Bronchial epithelial cell (primary cell): ENCODE measurements around the gene CD83. TPM values are rescaled to one million over a fixed set of nuclear protein-coding genes. Genes with fewer than 3 reads are reported as not detected.

Source experiments
- DNase-seq: peaks from one replicate; pipeline ENCODE4 v3.0.0-alpha.2; 2010; ENCODE audit warnings: low read depth
- FAIRE-seq: peaks from 2 replicates; lab custom pipeline; 2011; peaks lifted over from hg19 to GRCh38; lab: Jason Lieb, UNC
- H3K27me3 ChIP-seq: 2 replicates; pipeline ENCODE4 v1.5.1; 2011; ENCODE audit warnings: low read length; ENCODE audit not compliant: control insufficient read depth, insufficient read depth
- H3K36me3 ChIP-seq: 2 replicates; pipeline ENCODE4 v1.5.1; 2011; ENCODE audit warnings: low read length; ENCODE audit not compliant: control insufficient read depth, insufficient read depth
- H3K4me3 ChIP-seq: 2 replicates; pipeline ENCODE4 v1.5.1; 2011; ENCODE audit warnings: mild to moderate bottlenecking, low read depth, low read length, control low read depth
- total RNA-seq: library from RNA; depleted of rRNA; stranded (reverse); fragments of >200 nt; gene quantifications from 2 replicates; pipeline ENCODE4 v1.2.1, GENCODE V29; 2014
- TF ChIP-seq, protein P1 (sequence below): IDR thresholded peaks from 2 replicates; pipeline ENCODE4 v1.5.1; 2011; ENCODE audit warnings: mild to moderate bottlenecking, moderate library complexity, low read length, control low read depth, inconsistent platforms; ENCODE audit not compliant: insufficient read depth, severe bottlenecking

The CD83 gene
- total RNA-seq, 1 donor from 2014 or later, result 0.53 TPM

DNA sequence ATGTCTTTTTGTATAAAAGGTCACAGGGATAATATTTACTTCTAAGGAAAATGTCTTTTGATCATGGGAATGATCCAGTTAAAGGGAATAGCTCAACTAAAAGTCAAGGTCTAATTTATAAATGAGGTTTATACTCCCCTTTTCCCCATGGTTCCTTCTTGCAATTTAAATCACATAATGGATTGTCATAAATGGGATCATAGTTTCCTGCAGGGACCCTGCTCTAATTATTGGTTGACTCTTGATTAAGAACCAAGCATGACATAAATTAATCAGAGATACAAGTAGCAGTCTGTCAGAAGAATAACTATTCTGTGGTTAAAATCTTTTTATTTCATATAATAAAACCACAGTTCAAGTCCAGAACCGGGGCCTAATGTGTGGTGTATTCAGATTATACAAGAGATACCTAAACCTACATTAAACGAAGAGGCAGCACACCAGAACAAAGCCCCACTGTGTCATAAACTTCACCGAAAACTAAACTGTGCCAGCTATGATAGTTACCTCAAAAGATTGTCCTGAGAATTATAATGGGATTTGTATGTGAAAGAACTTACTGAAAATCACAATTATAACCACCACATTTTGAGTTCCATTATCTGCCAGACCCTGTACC, 43.0 kb upstream of the CD83 start:
- H3K4me3 ChIP-seq, result no peak overlapping the region
- no peaks in the 10 kb centered on the region for H3K27me3 ChIP-seq
- H3K36me3 ChIP-seq, result no peaks in the 10 kb centered on the region
- no peak for FAIRE-seq
- DNase-seq, result no peak
- TF ChIP-seq, protein P1, sequence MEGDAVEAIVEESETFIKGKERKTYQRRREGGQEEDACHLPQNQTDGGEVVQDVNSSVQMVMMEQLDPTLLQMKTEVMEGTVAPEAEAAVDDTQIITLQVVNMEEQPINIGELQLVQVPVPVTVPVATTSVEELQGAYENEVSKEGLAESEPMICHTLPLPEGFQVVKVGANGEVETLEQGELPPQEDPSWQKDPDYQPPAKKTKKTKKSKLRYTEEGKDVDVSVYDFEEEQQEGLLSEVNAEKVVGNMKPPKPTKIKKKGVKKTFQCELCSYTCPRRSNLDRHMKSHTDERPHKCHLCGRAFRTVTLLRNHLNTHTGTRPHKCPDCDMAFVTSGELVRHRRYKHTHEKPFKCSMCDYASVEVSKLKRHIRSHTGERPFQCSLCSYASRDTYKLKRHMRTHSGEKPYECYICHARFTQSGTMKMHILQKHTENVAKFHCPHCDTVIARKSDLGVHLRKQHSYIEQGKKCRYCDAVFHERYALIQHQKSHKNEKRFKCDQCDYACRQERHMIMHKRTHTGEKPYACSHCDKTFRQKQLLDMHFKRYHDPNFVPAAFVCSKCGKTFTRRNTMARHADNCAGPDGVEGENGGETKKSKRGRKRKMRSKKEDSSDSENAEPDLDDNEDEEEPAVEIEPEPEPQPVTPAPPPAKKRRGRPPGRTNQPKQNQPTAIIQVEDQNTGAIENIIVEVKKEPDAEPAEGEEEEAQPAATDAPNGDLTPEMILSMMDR, result no peak

DNA sequence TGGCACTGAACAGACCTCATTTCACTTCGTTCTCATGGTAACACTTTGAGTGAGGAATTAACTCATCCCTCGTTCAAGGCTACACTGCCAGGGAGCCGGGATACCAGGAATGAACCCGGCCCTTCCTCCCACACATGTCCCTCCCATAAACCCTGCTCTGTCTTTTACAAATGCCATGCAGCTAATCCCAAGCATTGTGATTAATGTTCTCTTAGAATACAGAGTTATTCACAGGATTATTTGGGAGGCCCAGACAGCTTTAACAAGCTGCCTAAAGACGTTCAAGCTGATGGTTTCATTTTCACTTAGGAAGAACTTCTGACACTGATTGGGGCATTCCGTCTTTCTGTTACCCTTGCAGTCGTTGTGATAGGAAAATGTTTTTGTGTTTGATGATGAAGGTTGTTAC, 42.5 kb upstream of the CD83 start:
- TF ChIP-seq, protein P1, result no peak
- H3K4me3 ChIP-seq, result no peak overlapping the region
- no peak for FAIRE-seq
- peak; percentile 35 for DNase-seq
- H3K27me3 ChIP-seq, result no peaks in the 10 kb centered on the region
- H3K36me3 ChIP-seq, result no peaks in the 10 kb centered on the region

DNA sequence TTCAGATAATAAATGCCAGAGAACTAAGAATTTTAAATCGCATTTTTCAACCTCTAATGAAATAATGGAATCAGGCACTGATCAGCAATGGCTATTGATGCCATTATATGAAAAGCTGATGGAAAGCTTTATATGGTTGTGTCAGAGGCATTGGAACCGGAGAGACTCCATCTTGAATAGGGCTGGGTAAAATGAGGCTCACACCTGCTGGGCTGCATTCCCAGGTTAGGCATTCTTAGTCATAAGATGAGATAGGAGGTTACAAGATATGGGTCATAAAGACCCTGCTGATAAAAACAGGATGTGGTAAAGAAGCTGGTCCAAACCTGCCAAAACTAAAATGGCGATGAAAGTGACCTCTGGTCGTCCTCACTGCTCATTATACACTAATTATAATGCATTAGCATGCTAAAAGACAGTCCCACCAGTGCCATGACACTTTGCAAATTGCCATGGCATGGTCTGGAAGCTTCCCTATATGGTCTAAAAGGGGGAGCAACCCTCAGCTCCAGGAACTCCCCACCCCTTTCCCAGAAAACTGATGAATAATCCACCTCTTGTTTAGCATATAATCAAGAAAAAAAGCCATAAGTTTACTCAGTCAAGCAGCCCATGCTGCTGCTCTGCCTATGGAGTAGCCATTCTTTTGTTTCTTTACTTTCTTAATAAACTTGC, 40.2 kb upstream of the CD83 start:
- Histone ChIP-seq H3K36me3 (no peaks in the 10 kb centered on the region), H3K4me3 (no peak overlapping the region), H3K27me3 (no peaks in the 10 kb centered on the region)
- no peak for FAIRE-seq
- peak; percentile 74 for DNase-seq
- TF ChIP-seq, protein P1, result no peak

DNA sequence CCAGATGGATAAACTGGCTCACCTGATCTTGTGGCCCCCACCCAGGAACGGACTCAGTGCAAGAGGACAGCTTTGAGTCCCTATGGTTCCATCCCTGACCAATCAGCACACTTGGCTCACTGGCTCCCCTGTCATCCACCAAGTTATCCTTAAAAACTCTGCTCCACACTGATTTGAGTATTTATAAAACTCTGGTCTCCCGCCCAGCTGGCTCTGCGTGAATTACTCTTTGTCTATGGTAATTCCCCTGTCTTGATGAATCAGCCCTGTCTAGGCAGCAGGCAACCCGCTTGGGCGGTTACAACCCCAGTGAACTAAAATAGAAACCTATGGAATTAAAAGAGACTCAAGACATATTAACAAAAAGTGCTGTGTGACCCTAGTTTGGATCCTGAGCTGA, 38.1 kb upstream of the CD83 start:
- DNase-seq, result peak; percentile 67
- FAIRE-seq, result no peak
- H3K36me3 ChIP-seq, result no peaks in the 10 kb centered on the region
- no peak overlapping the region for H3K4me3 ChIP-seq
- H3K27me3 ChIP-seq, result no peaks in the 10 kb centered on the region
- TF ChIP-seq, protein P1, result no peak

DNA sequence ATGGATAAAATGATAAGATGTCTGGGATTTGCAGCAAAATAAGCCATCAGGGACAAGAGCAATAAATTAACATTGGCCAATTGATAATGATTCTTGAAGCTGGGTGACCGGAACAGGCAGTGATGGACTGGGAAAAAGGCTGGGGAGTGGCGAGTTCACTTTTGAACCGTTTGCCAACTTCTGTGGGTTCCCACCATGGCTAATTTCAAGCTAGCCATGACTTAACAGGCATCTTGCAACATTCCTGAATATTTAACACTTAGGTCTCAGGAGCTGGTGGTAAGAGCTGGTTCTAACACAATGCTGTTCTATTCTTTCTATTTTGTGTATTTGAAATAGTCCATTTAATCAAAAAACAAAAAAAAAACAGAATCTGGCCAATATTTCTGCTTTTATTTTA, 37.6 kb upstream of the CD83 start:
- H3K36me3 ChIP-seq, result no peaks in the 10 kb centered on the region
- TF ChIP-seq, protein P1, result no peak
- no peak for FAIRE-seq
- no peaks in the 10 kb centered on the region for H3K27me3 ChIP-seq
- H3K4me3 ChIP-seq, result no peak overlapping the region
- no peak for DNase-seq
